ENCODE results near the gene CD19.
A peak's percentile ranks its signal among the peaks of the same experiment; 100 is the strongest.
"Not testable (repeated sequence)": the region's sequence is repeated elsewhere in the genome, so short reads cannot be mapped to it uniquely, and the experiment has no call there.

CD19 gene

DNA sequence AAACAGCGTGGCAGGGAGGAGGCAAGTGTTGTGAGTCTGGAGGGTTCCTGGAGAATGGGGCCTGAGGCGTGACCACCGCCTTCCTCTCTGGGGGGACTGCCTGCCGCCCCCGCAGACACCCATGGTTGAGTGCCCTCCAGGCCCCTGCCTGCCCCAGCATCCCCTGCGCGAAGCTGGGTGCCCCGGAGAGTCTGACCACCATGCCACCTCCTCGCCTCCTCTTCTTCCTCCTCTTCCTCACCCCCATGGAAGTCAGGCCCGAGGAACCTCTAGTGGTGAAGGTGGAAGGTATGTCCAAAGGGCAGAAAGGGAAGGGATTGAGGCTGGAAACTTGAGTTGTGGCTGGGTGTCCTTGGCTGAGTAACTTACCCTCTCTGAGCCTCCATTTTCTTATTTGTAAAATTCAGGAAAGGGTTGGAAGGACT is at the start of gene CD19:
TSS of gene CD19 (plus strand) at position 171 of the 425 bp plus-strand sequence. CDS start at position 201, 30 bp downstream.
- H3K27me3 Mint-ChIP-seq: no peaks in the 10 kb centered on the region
- H3K36me3 Mint-ChIP-seq: no peaks in the 10 kb centered on the region
- no peaks in the 10 kb centered on the region for H3K9me3 Mint-ChIP-seq
- no peak within 1 kb of the TSS for H3K4me3 Mint-ChIP-seq
- peak within 1 kb of the TSS; percentile 84 for H3K27ac Mint-ChIP-seq
- H3K4me1 Mint-ChIP-seq: peaks cover 26% of the 10 kb centered on the region

DNA sequence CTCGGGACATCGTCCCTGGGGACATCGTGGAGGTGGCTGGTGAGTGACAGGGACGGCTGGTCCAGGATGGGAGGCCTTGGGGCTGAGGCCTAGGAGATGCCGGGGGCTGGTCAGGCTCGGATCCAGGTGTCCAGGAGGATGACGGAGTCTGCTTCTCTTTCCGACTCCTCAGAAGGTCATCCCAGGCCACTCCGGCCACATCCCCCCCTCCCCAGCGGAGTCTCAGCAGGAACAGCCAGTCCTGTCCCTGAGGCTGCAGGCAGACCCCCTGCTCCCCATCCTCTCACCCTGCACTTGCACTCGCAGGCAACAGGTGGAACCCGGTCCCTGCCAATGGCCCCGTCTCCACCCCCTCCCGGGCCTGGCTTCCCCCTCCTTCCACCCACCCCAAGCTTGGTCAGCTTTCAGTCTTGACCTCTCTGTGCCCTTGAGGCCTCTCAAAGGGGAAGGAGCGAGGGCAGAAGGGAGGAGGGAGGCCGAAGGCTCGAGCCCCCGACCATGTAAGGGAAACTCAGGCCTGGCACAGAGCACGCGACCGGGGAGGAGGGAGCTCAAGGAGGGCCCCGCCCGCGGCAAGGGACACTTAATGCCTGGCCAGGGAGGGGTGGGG is 49.1 kb upstream of the CD19 start:
- Mint-ChIP-seq H3K9me3 (no peaks in the 10 kb centered on the region), H3K27ac (no peak overlapping the region), H3K27me3 (peaks cover 5% of the 10 kb centered on the region), H3K4me1 (peaks cover 6% of the 10 kb centered on the region), H3K36me3 (no peaks in the 10 kb centered on the region), H3K4me3 (no peak overlapping the region)

DNA sequence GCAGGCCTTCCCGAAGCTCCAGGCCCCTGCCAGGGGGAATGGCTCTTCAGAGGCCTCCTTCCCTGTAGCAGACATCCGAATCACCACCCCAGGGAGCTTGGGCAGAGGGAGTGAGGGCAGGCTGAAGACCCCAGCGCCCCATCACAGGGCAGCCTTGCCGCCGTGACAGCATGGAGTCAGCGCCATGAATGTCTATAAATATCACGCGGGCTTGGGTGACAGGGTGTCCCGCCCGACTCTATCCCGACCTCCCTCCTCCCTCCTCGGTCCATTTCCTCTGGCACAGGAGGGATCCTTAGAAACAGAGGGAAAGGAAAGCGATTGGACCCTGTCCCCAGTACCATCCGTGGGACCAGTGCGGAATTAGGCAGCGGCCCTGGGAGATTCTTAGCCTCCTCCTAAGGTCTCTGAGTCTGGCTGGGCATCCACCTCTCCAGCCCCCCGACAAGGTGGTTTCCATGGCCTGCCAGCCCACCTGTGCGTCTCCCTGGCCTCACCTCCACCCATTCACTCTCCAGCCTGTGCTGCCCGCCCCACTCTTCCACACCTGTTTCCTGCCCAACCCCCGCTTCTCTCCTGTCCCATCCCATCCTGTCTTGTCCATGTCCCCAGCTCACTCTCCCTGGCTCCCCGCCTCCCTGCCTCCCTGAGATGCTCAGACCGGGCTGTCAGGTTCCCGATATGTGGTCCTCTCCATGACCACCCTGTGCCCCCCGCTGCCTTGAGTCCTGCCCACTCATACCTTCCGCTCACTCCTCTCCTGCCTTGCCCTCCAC is 48.4 kb upstream of the CD19 start:
- no peak overlapping the region for H3K4me3 Mint-ChIP-seq
- H3K36me3 Mint-ChIP-seq: no peaks in the 10 kb centered on the region
- no peaks in the 10 kb centered on the region for H3K9me3 Mint-ChIP-seq
- no peak overlapping the region for H3K27ac Mint-ChIP-seq
- H3K27me3 Mint-ChIP-seq: peaks cover 5% of the 10 kb centered on the region
- H3K4me1 Mint-ChIP-seq: peaks cover 6% of the 10 kb centered on the region

DNA sequence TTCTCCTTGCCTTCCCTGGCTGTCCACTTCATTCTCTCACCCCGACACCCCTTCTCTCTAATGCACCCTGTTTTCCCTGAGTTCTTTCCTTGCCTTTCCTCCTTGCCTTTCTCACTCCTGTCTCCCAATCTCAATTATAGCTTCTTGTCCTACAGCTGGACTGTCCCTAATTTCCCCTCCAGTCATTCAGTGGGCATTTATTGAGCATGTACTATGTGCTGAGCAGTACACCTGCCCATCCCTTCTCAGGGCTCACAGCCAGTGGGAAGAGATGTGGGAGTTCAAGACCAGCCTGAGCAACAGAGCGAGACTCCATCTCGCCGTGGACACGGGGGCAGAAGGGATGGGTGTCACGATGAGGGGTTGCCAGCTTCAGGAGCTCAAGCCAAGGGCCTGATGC is 47.7 kb upstream of the CD19 start:
- H3K4me3 Mint-ChIP-seq: no peak overlapping the region
- no peaks in the 10 kb centered on the region for H3K9me3 Mint-ChIP-seq
- H3K27me3 Mint-ChIP-seq: peaks cover 5% of the 10 kb centered on the region
- no peaks in the 10 kb centered on the region for H3K36me3 Mint-ChIP-seq
- peaks cover 6% of the 10 kb centered on the region for H3K4me1 Mint-ChIP-seq
- H3K27ac Mint-ChIP-seq: no peak overlapping the region

DNA sequence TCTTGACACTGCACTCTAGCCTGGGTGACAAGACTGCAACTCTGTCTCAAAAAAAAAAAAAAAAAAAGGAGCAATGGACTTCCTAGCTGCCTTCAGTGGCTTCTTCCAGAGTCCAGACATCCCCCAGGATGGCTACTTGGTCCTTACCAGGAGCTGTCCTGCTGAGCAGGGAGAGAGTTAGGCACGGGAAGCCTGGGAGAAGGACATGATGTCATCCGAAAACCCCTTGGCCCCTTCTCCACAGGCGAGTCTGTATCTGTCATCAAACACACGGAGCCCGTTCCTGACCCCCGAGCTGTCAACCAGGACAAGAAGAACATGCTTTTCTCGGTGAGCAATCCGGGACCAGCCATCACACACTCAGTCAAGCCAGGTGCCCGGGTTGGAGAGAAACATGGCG is 44.8 kb upstream of the CD19 start:
- Mint-ChIP-seq H3K9me3 (no peaks in the 10 kb centered on the region), H3K4me1 (no peaks in the 10 kb centered on the region), H3K27me3 (no peaks in the 10 kb centered on the region), H3K36me3 (no peaks in the 10 kb centered on the region), H3K27ac (no peak overlapping the region), H3K4me3 (no peak overlapping the region)

DNA sequence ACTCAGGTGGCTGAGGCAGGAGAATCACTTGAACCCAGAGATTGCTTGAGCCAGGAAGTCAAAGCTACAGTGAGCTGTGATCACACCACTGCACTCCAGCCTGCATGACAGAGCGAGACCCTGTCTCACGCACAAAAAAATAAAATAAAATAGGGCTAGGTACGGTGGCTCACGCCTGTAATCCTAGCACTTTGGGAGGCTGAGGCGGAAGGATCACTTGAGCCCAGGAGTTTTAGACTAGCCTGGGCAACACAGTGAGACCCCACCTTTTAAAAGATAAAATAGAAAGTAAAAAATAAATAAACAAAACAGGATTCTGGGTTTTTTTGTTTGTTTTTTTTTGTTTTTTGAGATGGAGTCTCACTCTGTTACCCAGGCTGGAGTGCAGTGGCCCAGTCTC is 41.4 kb upstream of the CD19 start:
- peak overlapping the region; percentile 41 for H3K27ac Mint-ChIP-seq
- H3K4me3 Mint-ChIP-seq, H3K36me3 Mint-ChIP-seq, H3K27me3 Mint-ChIP-seq, H3K9me3 Mint-ChIP-seq, H3K4me1 Mint-ChIP-seq: not testable (repeated sequence)

DNA sequence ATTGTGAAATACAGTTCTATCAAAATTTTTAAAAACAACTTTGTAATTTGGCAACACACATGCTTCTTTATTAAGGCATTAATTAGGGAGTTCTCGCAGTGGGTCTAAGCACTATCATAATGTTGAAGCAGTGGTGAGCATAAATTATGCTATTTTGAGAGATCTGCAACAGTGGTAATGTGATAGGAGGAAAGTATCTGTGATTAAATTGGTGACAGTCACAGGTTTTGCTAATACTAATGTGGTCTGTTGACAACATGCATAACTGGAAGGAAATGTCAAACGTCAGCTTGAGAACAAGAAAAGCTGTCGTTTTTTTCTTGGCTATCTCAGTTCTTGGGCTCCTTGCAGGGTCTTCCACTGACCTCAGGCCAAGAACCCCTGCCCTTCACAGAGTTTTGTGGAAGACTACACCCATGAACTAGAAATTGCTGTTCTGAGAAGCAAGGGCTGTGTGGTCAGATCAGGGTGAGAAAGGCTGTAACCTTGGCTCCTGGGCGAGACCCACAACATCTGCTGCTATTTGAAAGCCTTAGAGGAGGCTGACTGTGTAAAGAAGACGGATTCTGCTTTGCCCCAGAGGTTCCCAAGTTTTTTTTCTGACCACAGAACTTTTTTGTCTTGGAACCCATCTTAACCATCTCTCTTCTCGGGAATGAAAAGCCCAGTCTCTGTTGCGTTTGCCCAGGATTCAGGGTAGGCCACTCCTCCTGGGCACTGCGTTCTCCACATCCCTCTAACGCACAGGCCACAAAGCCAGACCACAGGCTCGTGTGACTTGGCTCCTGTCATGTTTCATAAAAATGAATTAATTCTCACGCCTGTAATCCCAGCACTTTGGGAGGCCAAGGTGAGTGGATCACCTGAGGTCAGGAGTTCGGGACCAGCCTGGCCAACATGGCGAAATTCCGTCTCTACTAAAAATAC is 39.5 kb upstream of the CD19 start:
- H3K9me3 Mint-ChIP-seq: no peaks in the 10 kb centered on the region
- no peaks in the 10 kb centered on the region for H3K27me3 Mint-ChIP-seq
- no peak overlapping the region for H3K4me3 Mint-ChIP-seq
- H3K27ac Mint-ChIP-seq: no peak overlapping the region
- H3K36me3 Mint-ChIP-seq: no peaks in the 10 kb centered on the region
- H3K4me1 Mint-ChIP-seq: no peaks in the 10 kb centered on the region

DNA sequence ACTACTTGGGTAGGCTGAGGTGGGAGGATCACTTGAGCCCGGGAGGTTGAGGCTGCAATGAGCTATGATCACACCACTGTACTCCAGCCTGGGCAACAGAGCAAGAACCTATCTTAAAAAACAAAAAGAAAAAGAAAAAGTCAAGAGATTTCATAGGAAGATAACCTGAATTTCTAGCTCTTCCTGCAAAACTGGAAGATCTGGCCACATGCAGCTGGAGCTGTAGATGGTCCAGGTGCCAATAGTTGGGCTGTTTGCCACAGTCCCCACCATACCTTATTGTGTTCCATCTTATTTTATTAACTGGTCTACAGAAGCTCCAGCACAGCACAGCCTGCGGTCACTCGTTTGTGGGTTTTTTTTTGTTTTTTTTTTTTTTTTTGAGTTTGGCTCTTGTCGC is 38.5 kb upstream of the CD19 start:
- no peak overlapping the region for H3K27ac Mint-ChIP-seq
- H3K4me3 Mint-ChIP-seq: no peak overlapping the region
- H3K4me1 Mint-ChIP-seq: no peaks in the 10 kb centered on the region
- H3K9me3 Mint-ChIP-seq: no peaks in the 10 kb centered on the region
- no peaks in the 10 kb centered on the region for H3K27me3 Mint-ChIP-seq
- no peaks in the 10 kb centered on the region for H3K36me3 Mint-ChIP-seq

DNA sequence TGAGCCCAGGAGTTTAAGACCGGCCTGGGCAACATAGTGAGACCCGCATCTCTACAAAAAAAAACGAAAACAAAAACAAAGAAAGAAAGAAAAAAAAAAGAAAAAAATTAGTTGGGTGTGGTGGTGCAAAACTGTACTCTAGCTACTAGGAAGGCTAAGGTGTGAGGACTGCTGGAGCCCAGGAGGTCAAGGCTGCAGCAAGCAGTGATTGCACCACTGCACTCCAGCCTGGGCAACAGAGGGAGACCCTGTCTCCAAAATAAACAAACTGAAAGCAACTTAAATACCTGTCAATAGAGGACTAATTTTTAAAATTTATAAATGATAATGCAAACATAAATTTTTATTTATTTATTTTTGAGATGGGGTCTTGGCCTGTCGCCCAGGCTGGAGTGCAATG is 36.2 kb upstream of the CD19 start:
- Mint-ChIP-seq H3K27me3 (no peaks in the 10 kb centered on the region), H3K4me1 (no peaks in the 10 kb centered on the region), H3K27ac (no peak overlapping the region), H3K9me3 (no peaks in the 10 kb centered on the region), H3K36me3 (no peaks in the 10 kb centered on the region), H3K4me3 (no peak overlapping the region)

DNA sequence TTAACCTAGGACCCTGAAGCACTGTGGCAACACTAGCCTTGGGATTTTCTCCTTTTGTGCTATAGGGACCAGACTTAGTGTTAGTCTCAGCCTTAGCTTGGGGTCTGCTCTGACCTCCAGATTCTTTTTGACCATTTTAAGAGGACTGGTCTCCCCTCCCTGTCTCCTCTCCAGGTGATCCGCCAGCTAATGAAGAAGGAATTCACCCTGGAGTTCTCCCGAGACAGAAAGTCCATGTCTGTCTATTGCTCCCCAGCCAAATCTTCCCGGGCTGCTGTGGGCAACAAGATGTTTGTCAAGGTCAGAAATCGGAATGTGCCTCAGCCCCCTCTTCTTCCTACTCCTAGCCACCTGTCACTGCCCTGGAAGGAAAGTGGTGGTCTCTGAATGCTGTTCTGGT is 33.9 kb upstream of the CD19 start:
- H3K36me3 Mint-ChIP-seq: no peaks in the 10 kb centered on the region
- no peak overlapping the region for H3K4me3 Mint-ChIP-seq
- H3K4me1 Mint-ChIP-seq: no peaks in the 10 kb centered on the region
- H3K9me3 Mint-ChIP-seq: no peaks in the 10 kb centered on the region
- H3K27ac Mint-ChIP-seq: no peak overlapping the region
- H3K27me3 Mint-ChIP-seq: no peaks in the 10 kb centered on the region

DNA sequence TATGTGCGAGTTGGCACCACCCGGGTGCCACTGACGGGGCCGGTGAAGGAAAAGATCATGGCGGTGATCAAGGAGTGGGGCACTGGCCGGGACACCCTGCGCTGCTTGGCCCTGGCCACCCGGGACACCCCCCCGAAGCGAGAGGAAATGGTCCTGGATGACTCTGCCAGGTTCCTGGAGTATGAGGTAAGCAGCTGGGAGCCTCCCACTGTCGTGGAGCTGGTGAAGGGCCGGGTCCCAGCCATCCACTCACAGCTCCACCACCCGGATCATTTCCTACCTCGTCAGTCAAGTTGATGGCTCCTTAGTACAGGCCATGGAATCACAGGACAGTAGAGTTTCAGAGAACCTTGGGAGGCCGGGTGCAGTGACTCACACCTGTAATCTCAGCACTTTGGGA is 33.5 kb upstream of the CD19 start:
- Mint-ChIP-seq H3K27me3 (no peaks in the 10 kb centered on the region), H3K36me3 (no peaks in the 10 kb centered on the region), H3K4me3 (no peak overlapping the region), H3K27ac (no peak overlapping the region), H3K4me1 (no peaks in the 10 kb centered on the region), H3K9me3 (no peaks in the 10 kb centered on the region)

DNA sequence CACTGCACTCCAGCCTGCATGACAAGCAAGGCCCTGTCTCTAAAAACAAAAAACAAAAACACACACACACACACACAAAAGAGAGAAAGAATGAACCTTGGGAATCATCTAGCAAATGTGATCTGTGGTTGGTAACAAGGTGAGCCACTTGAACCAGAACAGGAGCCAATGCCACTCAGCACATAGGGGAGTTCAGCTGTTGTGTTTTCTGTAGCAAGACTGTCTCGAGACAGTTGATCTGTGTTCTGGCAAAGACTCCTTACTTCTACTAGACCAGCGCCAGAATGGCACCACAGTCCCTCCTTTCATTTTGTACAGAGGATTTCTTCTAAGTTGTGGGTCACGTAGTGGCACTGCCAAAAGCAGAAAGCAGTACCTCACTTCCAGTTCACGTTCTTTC is 32.8 kb upstream of the CD19 start:
- Mint-ChIP-seq H3K4me3 (no peak overlapping the region), H3K4me1 (no peaks in the 10 kb centered on the region), H3K27me3 (no peaks in the 10 kb centered on the region), H3K9me3 (no peaks in the 10 kb centered on the region), H3K27ac (no peak overlapping the region), H3K36me3 (no peaks in the 10 kb centered on the region)

DNA sequence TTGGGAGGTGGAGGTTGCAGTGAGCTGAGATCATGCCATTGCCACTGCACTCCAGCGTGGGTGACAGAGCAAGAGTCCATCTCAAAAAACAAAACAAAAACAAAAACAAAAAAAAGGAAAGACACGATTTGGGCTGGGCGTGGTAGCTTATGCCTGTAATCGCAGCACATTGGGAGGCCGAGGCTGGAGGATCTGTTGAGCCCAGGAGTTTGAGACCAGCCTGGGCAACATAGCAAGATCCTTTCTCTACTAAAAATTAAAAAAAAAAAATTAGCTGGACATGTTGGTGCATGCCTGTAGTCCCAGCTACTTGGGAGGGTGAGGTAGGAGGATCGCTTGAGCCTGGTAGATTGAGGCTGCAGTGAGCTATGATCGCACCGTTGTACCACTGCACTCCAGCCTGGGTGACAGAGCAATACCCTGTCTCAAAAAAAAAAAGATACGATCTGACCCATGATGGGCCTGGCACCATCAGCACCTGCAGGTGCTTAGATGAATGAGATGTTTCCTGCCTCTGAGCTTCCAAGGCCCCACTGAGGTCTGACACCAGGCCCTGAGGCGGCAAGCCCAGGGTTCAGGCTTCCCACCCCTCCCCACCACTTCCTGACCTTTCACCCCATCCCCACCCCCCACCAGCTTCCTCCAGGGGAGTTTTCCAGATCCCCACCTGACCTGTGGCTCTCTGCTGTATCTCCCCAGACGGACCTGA is 31.7 kb upstream of the CD19 start:
- no peaks in the 10 kb centered on the region for H3K36me3 Mint-ChIP-seq
- H3K27ac Mint-ChIP-seq: no peak overlapping the region
- no peaks in the 10 kb centered on the region for H3K9me3 Mint-ChIP-seq
- H3K27me3 Mint-ChIP-seq: no peaks in the 10 kb centered on the region
- no peaks in the 10 kb centered on the region for H3K4me1 Mint-ChIP-seq
- no peak overlapping the region for H3K4me3 Mint-ChIP-seq

DNA sequence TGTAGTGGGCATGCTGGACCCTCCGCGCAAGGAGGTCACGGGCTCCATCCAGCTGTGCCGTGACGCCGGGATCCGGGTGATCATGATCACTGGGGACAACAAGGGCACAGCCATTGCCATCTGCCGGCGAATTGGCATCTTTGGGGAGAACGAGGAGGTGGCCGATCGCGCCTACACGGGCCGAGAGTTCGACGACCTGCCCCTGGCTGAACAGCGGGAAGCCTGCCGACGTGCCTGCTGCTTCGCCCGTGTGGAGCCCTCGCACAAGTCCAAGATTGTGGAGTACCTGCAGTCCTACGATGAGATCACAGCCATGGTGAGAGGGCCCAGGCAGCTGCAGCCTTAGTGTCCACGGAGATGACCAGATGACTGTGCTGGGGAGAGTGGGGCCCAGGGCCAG is 31.2 kb upstream of the CD19 start:
- Mint-ChIP-seq H3K4me1 (no peaks in the 10 kb centered on the region), H3K9me3 (no peaks in the 10 kb centered on the region), H3K27ac (no peak overlapping the region), H3K36me3 (no peaks in the 10 kb centered on the region), H3K27me3 (no peaks in the 10 kb centered on the region), H3K4me3 (no peak overlapping the region)

DNA sequence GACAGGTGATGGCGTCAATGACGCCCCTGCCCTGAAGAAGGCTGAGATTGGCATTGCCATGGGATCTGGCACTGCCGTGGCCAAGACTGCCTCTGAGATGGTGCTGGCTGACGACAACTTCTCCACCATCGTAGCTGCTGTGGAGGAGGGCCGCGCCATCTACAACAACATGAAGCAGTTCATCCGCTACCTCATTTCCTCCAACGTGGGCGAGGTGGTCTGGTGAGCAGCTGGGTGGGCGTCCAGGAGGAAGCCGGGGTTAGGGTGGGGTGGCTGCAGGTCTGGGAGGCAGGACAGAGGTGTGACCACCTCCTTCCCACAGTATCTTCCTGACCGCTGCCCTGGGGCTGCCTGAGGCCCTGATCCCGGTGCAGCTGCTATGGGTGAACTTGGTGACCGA is 29.9 kb upstream of the CD19 start:
- Mint-ChIP-seq H3K27me3 (no peaks in the 10 kb centered on the region), H3K4me3 (no peak overlapping the region), H3K27ac (no peak overlapping the region), H3K4me1 (no peaks in the 10 kb centered on the region), H3K9me3 (no peaks in the 10 kb centered on the region), H3K36me3 (no peaks in the 10 kb centered on the region)

All from activated naive CD4-positive, alpha-beta T cell treated with anti-CD3 and anti-CD28 coated beads, Interleukin-2, amount 50 U/mL, for 24 hours (primary cell).